HCT116 (cell line): ENCODE data around the gene OGDHL. TPM values are rescaled to one million over a fixed set of nuclear protein-coding genes. Genes with fewer than 3 reads are reported as not detected.

ENCODE experiments used
- total RNA-seq: library from RNA; stranded (reverse); gene quantifications from one replicate; pipeline ENCODE4 v1.2.1, GENCODE V29; 2021; ENCODE audit not compliant: unreplicated experiment

The OGDHL gene
- total RNA-seq, 1 experiment from 2014 or later: 16.3 TPM

Other genes starting within 250 kb of the OGDHL start
- 16.4 TPM for gene ERCC6, start 223.2 kb downstream of the OGDHL start, total RNA-seq
- gene SLC18A3, start 152.0 kb downstream of the OGDHL start, total RNA-seq: not detected
- gene CHAT, start 148.3 kb downstream of the OGDHL start, total RNA-seq: not detected
- gene C10orf53, start 82.7 kb downstream of the OGDHL start, total RNA-seq: not detected
- 30.4 TPM for gene PARG, start 179.7 kb upstream of the OGDHL start, total RNA-seq
- gene TIMM23B, start 179.7 kb upstream of the OGDHL start, total RNA-seq: 18.9 TPM
- 13.1 TPM for gene AGAP6, start 226.1 kb upstream of the OGDHL start, total RNA-seq